Activated naive CD4-positive, alpha-beta T cell treated with anti-CD3 and anti-CD28 coated beads for 36 hours (primary cell): ENCODE measurements around the gene ADAM12. TPM values are rescaled to one million over a fixed set of nuclear protein-coding genes. Genes with fewer than 3 reads are reported as not detected.

Experiments used
- CTCF ChIA-PET: fragments of 350-600 bp; sonication (Branson Sonifier 250); formaldehyde crosslinking; loops from one replicate; lab custom pipeline; 2021; ENCODE audit warnings: antibody characterized with exemption; lab: Charles Lee
- DNase-seq: peaks from one replicate; pipeline ENCODE4 v3.0.0-alpha.2; 2020
- H3K27ac Mint-ChIP-seq: one replicate; pipeline ENCODE4 v1.8.0; 2021; ENCODE audit warnings: mild to moderate bottlenecking, mixed read lengths
- H3K27me3 Mint-ChIP-seq: one replicate; pipeline ENCODE4 v1.8.0; 2021; ENCODE audit warnings: low read depth, mixed read lengths
- H3K36me3 Mint-ChIP-seq: one replicate; pipeline ENCODE4 v1.8.0; 2021; ENCODE audit warnings: low read depth, mixed read lengths
- H3K4me1 Mint-ChIP-seq: one replicate; pipeline ENCODE4 v1.8.0; 2021; ENCODE audit warnings: low read depth, mixed read lengths
- H3K4me3 Mint-ChIP-seq: one replicate; pipeline ENCODE4 v1.8.0; 2021; ENCODE audit warnings: mild to moderate bottlenecking, moderate library complexity, mixed read lengths
- H3K9me3 Mint-ChIP-seq: one replicate; pipeline ENCODE4 v1.8.0; 2021; ENCODE audit warnings: mixed read lengths
- intact Hi-C: fragments of 100-400 bp; cut with micrococcal nuclease; formaldehyde crosslinking; loops from one replicate; pipeline ENCODE4 v1.15.1; 2023
- total RNA-seq, 2 experiments: library from RNA; stranded (reverse); gene quantifications; one replicate each; pipeline ENCODE4 v1.2.3, GENCODE V29; 2021

ADAM12 gene
- total RNA-seq, 2 experiments from 2014 or later = not detected

DNA sequence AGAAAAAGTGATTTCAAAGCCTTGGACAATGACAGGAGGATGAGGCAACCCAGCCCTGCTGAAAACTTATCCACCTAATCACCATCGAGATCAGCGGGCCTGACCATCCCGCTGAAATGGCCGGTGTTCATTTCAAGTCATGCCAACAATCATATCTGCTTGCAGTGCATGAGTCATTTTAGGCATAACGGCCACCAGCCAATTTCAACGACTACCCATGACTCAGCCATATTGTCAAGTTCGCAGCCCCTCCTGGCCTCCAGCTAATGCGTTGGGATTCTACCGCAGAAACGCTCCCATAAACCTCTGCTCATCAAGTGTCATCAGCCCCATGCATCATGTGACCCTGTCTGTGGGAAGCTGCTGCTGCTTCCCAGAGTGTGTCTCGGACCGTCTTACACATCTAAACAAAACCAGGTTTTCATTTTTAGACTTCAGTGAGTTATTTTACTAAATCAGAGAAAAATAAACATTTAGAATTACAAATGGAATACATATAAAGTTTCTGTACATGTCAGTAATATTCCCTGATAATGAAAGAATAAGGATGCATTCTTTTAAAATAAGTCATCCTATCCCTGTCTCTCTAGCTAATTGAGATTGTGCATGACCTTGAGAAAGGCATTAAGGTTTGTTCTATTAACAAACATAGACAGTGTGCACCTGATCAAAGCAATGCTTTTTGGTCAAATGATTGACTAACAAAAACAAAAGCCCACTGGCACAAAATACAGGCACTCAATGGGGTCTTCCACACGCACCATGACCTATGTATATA lies 188.9 kb downstream of the ADAM12 start:
- Mint-ChIP-seq H3K9me3 (no peaks in the 10 kb centered on the region), H3K27ac (no peak overlapping the region), H3K36me3 (no peaks in the 10 kb centered on the region), H3K4me1 (no peaks in the 10 kb centered on the region), H3K27me3 (no peaks in the 10 kb centered on the region), H3K4me3 (no peak overlapping the region)
- intact Hi-C loops = no loop called here
- no peak for DNase-seq
- CTCF ChIA-PET = no interaction called here

GRCh38 chr10:126198681-126199080 lies 189.6 kb downstream of the ADAM12 start:
- intact Hi-C loops = no loop called here
- Mint-ChIP-seq H3K27ac (no peak overlapping the region), H3K4me3 (no peak overlapping the region), H3K27me3 (no peaks in the 10 kb centered on the region), H3K36me3 (no peaks in the 10 kb centered on the region), H3K4me1 (no peaks in the 10 kb centered on the region), H3K9me3 (no peaks in the 10 kb centered on the region)
- DNase-seq = no peak
- CTCF ChIA-PET = no interaction called here

- no peaks in the 10 kb centered on the region for H3K36me3 Mint-ChIP-seq
- CTCF ChIA-PET = no interaction called here
- H3K4me1 Mint-ChIP-seq = no peaks in the 10 kb centered on the region
- H3K9me3 Mint-ChIP-seq = no peaks in the 10 kb centered on the region
- intact Hi-C loops = no loop called here
- DNase-seq = no peak
- H3K4me3 Mint-ChIP-seq = no peak overlapping the region
- no peak overlapping the region for H3K27ac Mint-ChIP-seq
- no peaks in the 10 kb centered on the region for H3K27me3 Mint-ChIP-seq
Measured at GRCh38 chr10:126197036-126197543, 191.2 kb downstream of the ADAM12 start.

- H3K4me3 Mint-ChIP-seq = no peak overlapping the region
- CTCF ChIA-PET = no interaction called here
- no peaks in the 10 kb centered on the region for H3K4me1 Mint-ChIP-seq
- no peaks in the 10 kb centered on the region for H3K27me3 Mint-ChIP-seq
- H3K36me3 Mint-ChIP-seq = no peaks in the 10 kb centered on the region
- H3K27ac Mint-ChIP-seq = no peak overlapping the region
- no peaks in the 10 kb centered on the region for H3K9me3 Mint-ChIP-seq
- intact Hi-C loops = no loop called here
- DNase-seq = no peak
Measured at GRCh38 chr10:126196281-126196680, 192.0 kb downstream of the ADAM12 start.

GRCh38 chr10:126191192-126191591 lies 197.1 kb downstream of the ADAM12 start:
- intact Hi-C loops = no loop called here
- CTCF ChIA-PET = no interaction called here
- no peaks in the 10 kb centered on the region for H3K9me3 Mint-ChIP-seq
- H3K4me3 Mint-ChIP-seq = no peak overlapping the region
- H3K36me3 Mint-ChIP-seq = no peaks in the 10 kb centered on the region
- no peaks in the 10 kb centered on the region for H3K27me3 Mint-ChIP-seq
- DNase-seq = no peak
- no peaks in the 10 kb centered on the region for H3K4me1 Mint-ChIP-seq
- no peak overlapping the region for H3K27ac Mint-ChIP-seq

DNA sequence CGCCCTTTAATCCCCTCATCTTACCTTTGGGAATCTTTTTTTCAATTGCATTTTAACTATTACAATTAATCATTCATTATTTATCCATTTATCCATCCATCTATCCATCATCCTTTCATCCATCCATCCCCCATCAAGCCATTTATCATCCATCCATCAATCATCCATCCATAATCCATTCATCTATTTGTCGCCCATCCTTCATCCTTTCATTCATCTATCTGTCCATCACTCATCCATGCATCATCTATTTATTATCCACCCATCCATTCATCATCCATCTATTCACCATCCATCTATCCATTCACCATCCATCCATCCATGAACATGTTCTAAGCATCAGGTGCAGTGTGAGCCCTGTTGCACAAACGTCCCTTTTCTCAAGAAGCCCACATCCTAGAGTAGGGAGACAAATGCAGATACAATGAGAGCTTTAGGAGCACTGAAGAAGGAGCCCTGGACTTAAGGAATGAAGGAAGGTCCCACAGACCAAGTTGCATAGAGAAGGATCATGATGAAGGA lies 199.5 kb downstream of the ADAM12 start:
- CTCF ChIA-PET = no interaction called here
- Mint-ChIP-seq H3K27me3 (peaks cover 2% of the 10 kb centered on the region), H3K4me1 (no peaks in the 10 kb centered on the region), H3K36me3 (no peaks in the 10 kb centered on the region), H3K4me3 (no peak overlapping the region), H3K9me3 (no peaks in the 10 kb centered on the region), H3K27ac (no peak overlapping the region)
- intact Hi-C loops = no loop called here
- DNase-seq = no peak

- CTCF ChIA-PET = no interaction called here
- Mint-ChIP-seq H3K4me1 (no peaks in the 10 kb centered on the region), H3K9me3 (no peaks in the 10 kb centered on the region), H3K27me3 (peaks cover 2% of the 10 kb centered on the region), H3K36me3 (no peaks in the 10 kb centered on the region), H3K27ac (no peak overlapping the region), H3K4me3 (no peak overlapping the region)
- intact Hi-C loops = no loop called here
- DNase-seq = no peak
Measured at GRCh38 chr10:126187399-126187798, 200.9 kb downstream of the ADAM12 start.

- DNase-seq = no peak
- CTCF ChIA-PET = no interaction called here
- H3K27me3 Mint-ChIP-seq = peaks cover 2% of the 10 kb centered on the region
- no peak overlapping the region for H3K27ac Mint-ChIP-seq
- H3K4me3 Mint-ChIP-seq = no peak overlapping the region
- no peaks in the 10 kb centered on the region for H3K9me3 Mint-ChIP-seq
- intact Hi-C loops = no loop called here
- H3K4me1 Mint-ChIP-seq = no peaks in the 10 kb centered on the region
- H3K36me3 Mint-ChIP-seq = no peaks in the 10 kb centered on the region
Measured at GRCh38 chr10:126186766-126187165, 201.5 kb downstream of the ADAM12 start.

DNA sequence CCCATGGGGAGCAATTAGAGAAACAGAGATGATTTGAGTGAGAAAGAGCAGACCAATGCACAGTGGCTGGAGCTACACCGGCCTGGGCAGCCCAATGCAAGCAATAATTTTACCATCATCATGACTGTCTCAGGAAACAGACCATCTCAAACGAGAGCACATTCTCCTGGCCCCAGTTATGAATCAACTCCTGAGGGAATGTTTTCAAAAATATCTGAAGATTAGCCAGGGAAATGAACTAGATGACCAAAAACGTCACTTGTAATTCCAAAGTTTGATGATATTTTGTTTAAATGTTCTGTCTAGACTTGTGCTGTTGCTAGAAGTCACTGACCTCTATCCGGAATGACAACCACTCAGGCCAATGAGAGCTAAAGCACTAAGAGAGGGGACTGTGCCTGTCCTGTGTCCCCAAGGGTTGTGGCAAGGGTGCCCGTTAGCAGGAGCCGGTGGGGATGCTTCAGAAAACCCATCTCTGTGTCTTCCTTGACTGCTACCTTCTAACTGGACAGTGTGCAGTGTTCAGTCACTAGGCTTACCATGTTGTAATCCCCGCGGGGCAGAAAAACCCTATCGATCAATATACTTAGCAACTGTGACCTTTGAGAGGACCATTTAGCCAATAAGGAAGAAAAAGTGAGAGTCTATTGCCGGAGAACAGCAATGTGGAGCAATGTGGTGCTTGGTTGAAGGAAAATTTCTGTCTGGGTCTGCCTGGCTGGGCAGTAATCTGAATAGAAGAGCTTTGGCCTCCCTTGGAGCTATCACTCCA lies 202.4 kb downstream of the ADAM12 start:
- Mint-ChIP-seq H3K4me3 (no peak overlapping the region), H3K27me3 (peaks cover 2% of the 10 kb centered on the region), H3K9me3 (no peaks in the 10 kb centered on the region), H3K4me1 (no peaks in the 10 kb centered on the region), H3K36me3 (no peaks in the 10 kb centered on the region), H3K27ac (no peak overlapping the region)
- intact Hi-C loops = no loop called here
- CTCF ChIA-PET = no interaction called here
- DNase-seq = no peak

GRCh38 chr10:126181626-126182025 lies 206.7 kb downstream of the ADAM12 start:
- no peak for DNase-seq
- CTCF ChIA-PET = no interaction called here
- intact Hi-C loops = no loop called here
- Mint-ChIP-seq H3K36me3 (no peaks in the 10 kb centered on the region), H3K27ac (no peak overlapping the region), H3K4me3 (no peak overlapping the region), H3K27me3 (peaks cover 2% of the 10 kb centered on the region), H3K4me1 (no peaks in the 10 kb centered on the region), H3K9me3 (no peaks in the 10 kb centered on the region)

DNA sequence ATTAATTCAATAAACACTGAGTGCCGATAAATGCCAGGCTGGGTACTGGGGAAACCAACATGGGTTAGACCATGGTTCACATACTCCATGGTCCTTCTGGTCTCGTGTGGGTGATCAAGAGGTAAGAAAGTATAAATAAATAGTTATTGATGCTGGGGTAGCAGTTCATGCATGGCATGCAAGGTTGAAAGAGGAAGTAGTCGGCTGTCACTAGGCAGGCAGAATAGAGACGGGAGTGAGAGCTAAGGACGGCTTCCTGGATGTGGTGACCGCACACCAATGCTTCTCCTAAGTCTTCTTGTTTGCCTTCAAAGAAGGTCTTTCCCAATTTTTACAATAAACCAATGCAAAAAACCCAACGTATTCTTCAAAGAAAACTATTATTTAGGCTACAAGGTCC lies 208.6 kb downstream of the ADAM12 start:
- Mint-ChIP-seq H3K36me3 (no peaks in the 10 kb centered on the region), H3K27ac (no peak overlapping the region), H3K4me3 (no peak overlapping the region), H3K9me3 (no peaks in the 10 kb centered on the region), H3K27me3 (peaks cover 2% of the 10 kb centered on the region), H3K4me1 (no peaks in the 10 kb centered on the region)
- CTCF ChIA-PET = no interaction called here
- DNase-seq = no peak
- intact Hi-C loops = no loop called here

- H3K27ac Mint-ChIP-seq = no peak overlapping the region
- no peak for DNase-seq
- intact Hi-C loops = no loop called here
- H3K9me3 Mint-ChIP-seq = no peaks in the 10 kb centered on the region
- no peaks in the 10 kb centered on the region for H3K36me3 Mint-ChIP-seq
- no peaks in the 10 kb centered on the region for H3K27me3 Mint-ChIP-seq
- H3K4me1 Mint-ChIP-seq = no peaks in the 10 kb centered on the region
- CTCF ChIA-PET = no interaction called here
- H3K4me3 Mint-ChIP-seq = no peak overlapping the region
Measured at GRCh38 chr10:126177417-126178030, 210.8 kb downstream of the ADAM12 start.
